Activated T-cell treated with anti-CD3 and anti-CD28 coated beads for 1 hour (primary cell): ENCODE measurements around the gene PKP1.

Experiments used
- DNase-seq: peaks from one replicate; pipeline ENCODE4 v3.0.0-alpha.2; 2020; ENCODE audit warnings: low read depth

PKP1 gene

DNA sequence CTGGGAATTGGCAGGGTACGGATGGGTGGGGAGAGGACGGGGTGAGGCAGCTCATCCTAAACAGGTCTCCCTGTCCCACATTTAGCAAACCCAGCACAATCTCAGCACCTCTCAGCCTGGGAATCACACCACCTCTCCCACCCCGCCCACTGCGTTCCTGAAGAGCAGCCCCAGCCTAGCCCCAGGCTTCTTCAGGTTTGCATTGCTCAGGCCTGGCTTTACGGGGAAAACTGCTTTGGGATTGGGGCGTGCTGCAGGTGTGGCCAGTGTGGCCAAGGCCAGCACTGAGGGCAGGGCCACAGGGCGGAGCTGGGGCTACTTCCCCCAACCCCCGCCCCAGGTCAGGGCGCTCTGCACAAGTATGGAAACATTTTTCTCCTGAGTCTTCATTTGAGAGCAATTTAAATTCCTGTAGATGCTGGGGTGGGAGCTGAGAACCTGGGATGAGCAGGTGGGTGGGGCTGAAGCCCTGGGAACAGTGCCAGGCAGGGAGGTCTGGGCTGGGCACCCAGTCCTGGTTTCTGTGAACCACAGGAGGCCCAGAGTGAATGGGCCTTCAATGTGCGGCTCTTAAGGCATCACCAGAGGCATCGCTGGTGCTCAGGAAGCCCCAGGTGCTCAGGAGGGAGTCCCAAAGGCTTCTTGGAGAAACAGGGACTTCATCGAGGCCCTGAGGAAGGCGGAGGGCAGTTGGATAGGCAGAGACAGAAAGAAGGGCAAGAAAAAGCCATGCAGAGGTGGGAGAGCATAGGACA, 70.1 kb downstream of the PKP1 start:
- no peak for DNase-seq

DNA sequence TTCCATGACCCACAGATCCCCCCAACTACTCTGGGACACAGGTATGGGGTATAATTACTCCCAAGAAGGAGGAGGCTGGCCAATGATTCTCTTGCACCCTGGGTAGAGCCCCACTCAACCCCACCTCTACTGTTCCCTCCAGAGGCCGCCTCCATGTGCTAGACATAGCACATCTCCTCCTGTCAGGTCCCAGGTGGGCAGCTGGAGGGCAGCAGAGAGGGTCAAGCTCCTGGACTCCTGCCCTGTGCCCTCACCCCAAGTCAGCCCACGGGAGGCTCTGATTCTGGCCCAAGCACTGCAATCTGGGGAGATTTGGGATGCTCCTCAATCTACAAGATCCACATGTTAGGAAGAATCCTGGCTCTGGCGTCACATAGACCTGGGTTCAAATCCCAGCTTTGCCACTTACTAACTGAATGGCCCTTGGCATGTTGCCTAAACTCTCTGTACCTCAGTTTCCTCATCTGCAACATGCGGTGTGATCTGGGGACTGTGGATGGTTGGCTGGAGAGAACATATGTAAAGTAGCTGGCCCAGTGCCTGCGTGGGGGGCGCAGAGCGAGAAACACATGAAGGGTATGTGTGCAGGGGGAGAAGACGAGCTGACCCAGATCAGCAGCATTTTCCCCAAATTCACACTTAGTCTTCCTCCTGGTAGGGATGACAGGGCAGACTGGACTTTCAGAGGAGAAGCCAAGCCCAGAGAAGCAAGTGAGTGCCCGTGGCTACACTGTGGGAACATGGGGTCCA, 71.0 kb downstream of the PKP1 start:
- DNase-seq: no peak

DNA sequence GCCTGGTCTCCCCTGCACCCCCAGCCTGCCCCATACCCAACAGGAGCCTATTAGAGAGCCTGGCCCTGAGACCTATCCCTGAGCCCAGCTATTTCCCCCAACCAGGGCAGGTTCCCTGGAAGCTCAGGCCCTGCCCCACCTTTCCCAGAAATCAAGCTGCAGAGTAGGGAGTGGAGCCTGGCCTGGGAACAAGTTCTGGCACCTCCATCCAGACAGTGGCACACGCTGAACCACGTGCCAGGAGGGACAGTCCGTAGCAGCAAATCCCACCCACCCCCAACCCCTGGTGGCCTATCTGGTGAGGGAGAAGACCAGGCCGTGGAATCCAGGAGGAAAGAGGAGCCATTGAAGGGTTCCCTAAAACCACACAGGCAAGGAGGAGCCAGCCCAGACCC, 71.6 kb downstream of the PKP1 start:
- DNase-seq: no peak

DNA sequence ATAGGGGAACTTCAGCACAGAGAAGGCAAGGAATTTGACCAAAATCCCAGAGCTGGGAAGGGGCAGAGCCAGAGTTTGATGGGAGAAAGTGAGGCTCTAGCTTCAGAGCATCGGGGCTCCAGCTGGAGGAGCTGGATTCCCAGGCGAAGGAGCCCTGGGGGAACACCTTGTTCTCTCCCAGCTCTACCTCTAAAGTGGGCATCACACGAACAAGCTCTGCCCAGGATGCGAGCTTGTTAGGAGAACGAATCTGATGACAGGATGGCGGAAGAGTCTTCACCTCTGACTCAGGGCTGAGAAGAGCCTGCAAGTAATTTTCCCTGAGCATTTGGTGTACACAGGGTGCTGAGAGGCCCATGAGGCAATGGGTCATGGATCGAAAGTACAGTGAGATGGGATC, 72.2 kb downstream of the PKP1 start:
- DNase-seq: no peak

DNA sequence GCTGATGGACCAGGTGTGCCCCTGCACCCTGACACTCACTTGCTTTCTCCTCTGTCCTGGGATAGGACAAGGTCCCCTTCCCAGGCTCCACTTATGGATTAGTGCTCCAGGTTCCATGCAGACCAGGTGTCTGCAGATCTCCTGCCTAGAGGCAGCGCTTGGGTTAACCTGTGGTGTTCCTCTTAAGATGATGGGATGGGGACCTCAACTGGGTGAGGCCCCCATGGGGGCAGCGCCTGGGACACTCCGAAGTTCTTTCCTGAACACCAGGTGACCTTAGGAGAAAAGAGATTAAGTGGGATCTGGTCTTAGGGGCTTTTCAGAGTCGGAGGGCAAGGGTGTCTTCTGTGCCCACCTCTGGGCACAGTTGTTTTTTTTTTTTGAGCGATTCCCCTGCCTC, 72.9 kb downstream of the PKP1 start:
- DNase-seq: no peak

DNA sequence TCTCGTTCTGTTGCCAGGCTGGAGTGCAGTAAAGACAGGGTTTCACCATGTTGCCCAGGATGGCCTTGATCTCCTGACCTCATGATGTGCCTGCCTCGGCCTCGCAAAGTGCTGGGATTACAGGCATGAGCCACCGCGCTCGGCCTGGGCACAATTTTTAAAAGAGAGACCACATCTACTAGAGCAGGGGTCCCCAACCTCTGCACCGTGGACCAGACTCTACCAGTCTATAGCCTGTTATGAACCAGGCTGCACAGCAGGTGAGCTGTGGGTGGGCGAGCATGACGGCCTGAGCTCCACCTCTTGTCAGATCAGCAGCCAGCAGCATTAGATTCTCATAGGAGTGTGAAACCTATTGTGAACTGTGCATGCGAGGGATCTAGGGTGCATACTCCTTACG, 73.4 kb downstream of the PKP1 start:
- no peak for DNase-seq

DNA sequence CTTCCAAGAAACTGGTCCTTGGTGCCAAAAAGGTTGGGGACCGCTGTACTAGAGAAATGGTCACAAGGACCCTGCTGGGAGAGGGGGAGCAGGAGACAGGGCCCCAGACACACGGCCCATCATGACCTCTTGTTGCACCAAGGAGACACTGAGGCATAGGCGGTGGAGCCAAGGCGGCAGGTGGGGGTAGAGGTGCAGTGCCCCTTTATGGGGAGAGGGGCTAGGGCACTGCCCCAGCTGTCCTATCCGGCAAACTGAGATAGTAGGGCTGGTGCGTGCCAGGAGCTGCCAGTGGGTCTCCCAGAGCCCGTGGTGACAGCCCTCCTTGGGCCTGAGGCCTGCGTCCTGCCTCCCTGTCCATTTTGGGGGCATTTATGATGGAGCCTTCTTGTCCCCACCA, 73.9 kb downstream of the PKP1 start:
- no peak for DNase-seq

DNA sequence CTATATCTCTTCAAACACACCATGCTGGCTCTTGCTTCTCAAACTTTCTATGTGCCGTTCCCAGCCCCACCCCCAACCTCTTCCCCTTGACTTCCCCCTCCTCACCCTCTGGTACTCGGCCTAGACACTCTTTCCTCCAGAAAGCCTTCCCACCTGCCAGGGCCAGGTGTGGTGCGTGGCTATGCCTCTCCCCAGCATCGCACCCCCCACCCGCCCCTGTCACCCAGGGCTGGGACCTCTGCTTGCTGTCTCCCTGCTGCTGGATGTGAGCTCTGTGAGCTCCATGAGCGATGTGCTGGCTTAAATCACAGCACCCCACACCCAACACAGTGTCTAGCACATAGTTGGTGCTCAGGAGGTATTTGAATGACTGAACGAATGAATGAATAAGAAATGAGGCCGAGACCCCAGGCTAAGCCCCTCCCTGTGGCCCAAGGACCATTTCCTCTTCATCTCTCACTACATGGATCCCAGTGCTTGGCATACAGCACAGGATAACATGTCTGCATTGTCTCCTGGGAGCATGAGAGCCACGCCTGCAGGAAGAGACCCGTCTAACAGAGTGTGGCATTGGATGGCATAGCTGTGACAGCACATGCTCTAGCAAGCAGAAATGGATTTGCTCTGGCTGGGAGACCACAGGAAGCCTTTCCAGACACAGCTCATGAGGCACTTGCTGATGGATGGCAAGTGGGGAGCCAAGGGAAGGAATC, 74.5 kb downstream of the PKP1 start:
- no peak for DNase-seq

DNA sequence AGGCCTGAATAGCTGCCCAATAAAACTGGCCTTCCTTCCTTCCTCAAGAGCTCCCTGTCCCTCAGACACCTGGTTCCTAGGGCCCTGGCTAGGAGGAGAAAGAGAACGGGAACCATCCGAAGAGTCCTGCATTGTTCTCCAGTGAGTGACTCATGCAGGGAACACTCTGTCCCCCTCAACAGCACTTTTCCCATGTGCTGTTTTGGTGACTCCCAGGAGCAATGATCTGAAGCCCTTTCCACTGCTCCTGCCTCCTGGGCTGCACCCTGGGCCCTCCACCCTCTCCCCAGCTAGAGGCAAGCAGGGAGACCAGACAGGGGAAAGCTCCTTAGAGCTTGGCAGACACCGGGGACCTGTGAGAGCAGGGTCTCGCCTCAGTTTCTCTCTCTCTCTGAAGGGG, 75.3 kb downstream of the PKP1 start:
- DNase-seq: no peak

DNA sequence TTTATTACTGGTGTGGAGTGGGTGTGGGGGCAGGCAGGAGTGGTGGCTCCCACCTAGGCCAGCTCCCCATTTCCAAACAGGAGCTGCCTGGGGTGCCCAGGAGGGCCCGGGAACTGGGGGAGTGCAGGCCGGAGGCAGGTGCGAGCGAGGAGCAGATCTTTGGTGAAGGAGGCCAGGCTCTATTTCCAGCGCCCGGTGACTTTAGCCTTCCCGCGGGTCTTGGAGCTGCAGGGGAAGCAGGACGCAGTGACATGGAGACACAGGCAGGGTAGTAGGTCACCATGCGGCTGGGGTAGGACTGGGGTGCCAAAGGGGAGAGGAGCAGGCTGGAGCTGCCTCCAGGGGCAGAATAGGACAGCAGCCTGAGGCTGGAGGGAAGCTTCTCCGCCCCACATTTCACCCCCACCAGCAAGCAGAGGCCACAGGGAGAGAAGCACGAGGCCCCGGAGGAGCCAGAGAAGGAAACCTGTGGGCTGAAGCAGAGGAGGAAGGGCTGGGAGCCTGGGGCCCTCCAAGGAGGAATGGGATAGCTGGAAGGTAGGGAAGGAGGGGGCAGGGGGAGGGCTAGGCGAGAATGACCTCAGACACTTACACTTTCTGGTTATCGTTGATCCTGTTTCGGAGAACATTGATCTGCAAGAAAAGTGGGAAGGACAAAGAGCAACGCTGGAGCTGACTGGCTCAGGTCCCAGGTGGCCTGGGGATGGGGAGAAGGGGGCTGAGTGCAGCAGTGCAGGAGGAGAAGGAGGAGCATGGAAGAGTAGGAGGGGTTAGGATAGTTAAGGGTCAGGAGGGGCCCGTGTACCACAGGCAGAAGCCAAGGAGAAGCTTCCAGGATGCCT, 75.9 kb downstream of the PKP1 start:
- no peak for DNase-seq

DNA sequence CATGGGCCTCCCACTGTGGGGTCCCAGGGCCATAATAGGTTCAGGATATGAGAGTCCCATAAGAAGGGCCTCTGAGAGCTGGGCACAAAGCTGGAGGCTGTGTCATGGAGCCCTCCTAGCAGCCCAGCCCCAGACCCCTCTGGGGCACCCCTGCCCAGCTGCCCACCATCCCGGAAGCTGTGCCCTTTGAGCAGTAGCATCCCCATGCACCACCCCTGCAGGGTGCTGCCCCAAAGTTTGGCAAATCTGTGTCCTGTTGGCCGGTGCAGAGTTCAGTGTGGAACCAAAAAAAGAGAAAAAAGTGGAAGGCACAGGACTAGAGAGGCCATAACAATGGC, 76.5 kb downstream of the PKP1 start:
- no peak for DNase-seq

DNA sequence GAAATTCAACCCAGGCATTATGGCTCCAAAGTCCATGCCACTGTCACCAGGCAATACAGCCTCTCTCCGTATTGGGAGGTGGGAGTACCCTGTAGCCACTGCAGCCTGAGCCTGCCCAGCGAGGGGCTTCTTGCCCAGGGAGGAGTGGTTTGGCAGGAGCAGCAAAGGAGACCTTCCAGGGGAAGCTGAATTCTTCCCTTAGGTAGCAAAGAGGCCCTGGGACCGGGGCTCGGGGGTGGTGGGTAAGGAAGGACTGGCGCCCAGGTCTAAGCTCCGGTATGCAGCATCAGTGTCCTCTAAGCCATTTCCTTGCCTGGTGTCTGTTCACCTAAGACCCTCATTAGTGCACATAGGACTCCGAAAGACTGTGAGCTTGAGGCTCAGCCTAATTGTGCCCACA, 77.2 kb downstream of the PKP1 start:
- no peak for DNase-seq

DNA sequence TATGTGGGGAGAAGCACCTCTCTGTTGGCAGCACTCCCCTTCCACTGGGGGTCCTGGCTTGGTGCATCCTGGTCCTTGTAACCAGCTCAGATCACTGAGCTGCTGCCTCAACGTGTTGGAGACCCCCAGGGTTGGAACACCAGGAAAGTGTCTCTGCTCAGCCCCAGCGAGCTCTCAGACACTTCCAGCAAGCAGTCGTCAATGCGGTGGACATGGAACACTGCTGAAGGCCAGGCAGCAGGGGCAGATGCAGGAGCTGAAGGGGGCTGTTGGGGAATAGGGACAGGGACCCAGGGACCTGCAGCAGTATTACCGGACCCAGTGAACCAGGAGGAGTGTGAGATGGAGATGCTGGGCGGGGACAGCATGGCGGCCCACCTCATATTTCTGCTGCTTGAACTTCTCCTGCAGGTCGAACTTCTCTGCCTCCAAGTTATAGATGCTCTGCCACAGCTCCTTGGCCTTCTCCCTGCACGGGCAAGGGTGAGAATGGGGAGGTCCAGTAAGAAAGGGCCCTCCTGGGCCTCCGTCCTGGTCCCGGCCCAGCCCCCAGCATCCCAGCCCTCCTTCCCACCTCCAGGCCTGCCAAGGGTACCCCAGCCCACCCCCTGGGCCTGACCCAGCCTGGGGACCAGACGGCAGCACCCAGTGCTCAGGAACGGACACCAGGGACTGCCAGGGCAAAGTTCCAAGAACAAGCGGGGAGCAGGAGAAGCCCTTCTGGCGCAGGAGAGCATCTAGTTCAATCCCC, 77.8 kb downstream of the PKP1 start:
- DNase-seq: no peak

DNA sequence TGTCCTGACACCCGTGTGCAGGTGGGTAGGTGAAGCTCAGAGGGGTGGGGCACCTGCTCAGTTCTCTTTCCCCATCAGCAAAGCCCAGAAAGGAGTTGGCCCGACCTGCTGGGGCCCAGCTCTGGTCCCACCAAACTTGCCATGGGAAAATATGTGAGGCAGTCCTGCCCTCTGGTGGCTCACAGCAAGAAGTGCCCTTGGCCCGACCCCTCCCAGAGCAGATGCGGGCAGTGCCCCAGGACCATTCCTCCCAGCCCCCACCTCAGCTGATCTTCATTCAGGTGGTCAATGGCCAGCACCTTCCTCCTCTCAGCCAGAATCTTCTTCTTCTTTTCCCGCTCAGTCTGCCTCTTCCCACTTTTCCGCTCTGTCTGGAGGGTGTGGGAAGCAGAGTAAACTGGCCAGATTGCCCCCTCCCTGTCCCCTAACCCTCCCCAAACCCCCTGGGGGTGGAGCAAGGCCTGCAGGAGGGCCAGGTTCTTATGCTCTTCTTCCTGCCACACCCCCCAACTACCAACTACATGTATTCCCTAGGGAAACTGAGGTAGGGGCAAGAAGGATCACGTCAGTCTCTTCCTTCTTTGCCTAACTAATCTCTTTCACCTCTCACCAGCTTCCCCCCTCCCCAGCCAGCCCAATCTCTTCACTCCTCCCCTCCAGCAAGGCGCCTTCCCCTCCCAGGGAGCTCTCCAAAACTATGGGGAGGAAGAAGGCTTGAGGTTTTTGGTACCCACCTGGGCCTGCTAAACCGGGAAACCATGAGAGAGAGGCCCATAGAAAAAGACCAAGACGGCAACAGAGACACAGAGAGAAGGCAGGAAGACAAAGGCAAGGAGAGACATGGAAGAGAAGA, 78.6 kb downstream of the PKP1 start:
- no peak for DNase-seq

DNA sequence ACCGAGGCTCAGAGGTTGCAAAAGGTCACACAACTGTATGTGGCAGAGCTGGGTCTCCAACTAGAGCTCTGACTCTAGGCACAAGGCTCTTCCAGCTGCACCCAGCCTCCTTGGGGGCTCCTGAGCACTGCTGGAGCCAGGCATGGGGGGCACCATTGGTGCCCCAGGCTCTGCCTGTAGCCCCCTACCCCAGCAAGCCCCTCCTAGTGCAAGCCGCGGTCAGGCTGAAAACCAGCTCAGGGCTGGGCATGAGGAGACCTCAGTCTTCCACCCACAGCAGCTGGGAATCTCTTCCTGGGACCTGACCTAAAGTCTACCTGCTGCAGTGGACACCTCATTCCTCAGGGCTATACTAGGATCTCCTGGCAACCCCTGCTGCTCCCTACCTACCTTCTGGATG, 79.6 kb downstream of the PKP1 start:
- DNase-seq: no peak

DNA sequence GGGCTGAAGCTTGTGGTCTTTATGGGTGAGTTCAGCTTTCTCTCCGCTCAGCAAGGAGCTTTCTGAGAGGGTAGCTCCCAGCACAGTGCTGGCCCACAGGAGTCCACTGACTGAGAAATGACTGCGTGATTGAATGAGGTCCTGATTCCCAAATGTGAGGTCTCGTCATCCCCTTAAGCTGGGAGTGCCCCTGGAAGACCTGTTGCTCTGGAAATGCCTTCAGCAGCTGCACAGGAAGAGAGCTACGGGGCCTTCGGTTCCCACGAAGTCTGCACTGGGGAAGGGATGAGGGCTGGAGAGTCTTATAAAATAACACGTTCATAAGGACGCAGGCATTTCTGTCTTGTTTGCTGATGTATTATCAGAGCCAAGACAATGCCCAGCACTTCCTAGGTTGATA, 80.2 kb downstream of the PKP1 start:
- no peak for DNase-seq

DNA sequence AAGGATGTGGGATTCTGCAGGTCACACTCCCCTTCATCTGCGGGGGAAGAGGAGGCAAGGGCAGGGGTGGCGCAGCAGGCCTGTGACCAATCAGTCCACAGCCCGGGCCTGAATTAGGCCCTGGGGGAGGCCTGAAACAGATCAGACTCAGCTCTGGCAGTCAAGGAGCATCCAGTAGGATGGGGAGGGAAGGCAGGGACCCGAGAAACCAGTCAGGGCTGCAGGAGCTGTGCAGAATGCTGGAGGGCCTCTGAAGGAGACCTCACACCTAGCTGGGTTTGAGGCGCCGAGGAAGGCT, 81.5 kb downstream of the PKP1 start:
- DNase-seq: no peak

DNA sequence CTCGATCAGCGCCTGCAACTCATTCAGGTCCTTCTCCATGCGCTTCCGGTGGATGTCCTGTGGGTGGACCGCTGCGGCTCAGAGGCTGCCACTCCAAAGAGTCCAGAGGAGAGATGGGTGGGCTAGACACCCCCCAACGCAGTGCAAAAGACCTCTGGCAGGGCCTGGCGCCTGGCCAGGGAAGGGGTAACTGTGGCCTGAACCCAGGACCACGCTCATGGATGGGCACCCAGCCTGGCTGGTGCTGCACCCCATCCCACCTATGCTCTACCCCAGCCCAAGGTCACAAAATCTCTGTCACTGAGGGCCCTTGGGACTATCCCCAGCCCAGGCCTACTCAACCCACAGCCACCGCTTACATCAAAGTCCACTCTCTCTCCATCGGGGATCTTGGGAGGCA, 81.9 kb downstream of the PKP1 start:
- no peak for DNase-seq

DNA sequence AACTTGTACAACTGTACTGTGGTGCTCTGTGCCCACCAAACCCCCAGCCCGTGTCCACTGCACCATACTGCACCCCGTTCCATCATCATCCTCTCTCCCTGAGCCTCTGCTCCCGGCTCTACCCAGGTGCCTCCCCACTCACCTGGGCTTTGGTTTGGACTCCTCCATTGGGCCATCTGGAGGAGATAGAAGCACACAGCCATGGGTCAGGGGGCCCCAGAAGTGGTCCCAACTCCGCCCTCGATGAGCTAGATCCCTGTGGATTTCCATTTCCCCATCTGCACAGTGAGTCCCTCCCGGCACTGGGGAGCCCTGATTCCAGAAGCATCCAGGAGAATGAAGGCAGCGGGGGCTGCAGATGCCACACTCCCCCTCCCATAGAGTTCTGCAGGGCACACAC, 83.4 kb downstream of the PKP1 start:
- no peak for DNase-seq

DNA sequence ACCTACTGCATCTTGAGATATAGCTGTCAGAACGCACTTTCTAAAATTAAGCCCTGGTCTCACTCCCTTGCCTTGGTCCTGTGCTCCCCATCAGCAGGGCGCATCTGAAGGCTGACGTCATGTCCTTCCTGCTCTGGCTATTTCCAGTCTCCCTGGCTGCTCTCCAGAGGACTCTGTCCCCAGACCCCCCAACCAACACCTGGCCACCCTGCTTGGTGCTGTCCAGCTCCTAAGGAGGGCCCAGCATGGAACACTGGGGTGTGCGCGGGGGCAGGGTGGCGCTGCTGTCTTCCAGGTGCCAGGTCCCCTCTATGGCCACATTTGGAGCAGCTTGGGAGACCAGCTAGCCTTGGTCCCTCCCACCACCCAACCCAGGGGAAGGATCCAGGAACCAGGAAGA, 85.9 kb downstream of the PKP1 start:
- no peak for DNase-seq

DNA sequence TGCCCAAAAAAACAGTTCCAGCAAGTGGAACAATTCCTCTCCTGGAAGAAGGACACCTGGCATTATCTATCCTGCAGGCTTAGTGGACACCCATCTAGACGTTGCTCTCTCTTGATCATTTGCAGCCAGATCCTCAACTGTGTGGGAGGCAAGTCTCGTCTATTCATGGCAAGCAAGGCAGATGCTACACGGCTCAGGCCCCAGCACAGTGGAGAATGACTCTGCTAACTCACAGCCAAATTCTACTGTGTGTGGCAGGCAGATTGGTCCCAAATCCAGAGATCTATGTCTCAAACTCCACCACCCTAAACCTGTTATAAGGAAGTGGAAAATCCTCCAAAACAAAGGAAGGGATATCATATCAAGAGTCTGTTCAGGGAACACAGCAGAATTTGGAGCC, 87.2 kb downstream of the PKP1 start:
- DNase-seq: no peak
